ENCODE measurements around the gene CA10. TPM values are rescaled to one million over a fixed set of nuclear protein-coding genes. Genes with fewer than 3 reads are reported as not detected.
A peak's percentile ranks its signal among the peaks of the same experiment; 100 is the strongest.

Gene CA10
- total RNA-seq, 4 donors from 2014 or later: not detected

- TF ChIP-seq CTCF (IDR thresholded peaks at IDR 0.05): no peak
- DNase-seq (ENCODE audit: low spot score) (no peak), ATAC-seq (ENCODE audit: low FRiP score) (no peak)
Measured at GRCh38 chr17:52147431-52147830, 11.1 kb downstream of the CA10 start.

GRCh38 chr17:52145476-52145875 lies 13.0 kb downstream of the CA10 start:
- DNase-seq (ENCODE audit: low spot score) (no peak), ATAC-seq (ENCODE audit: low FRiP score) (no peak)
- no peak for TF ChIP-seq CTCF (IDR thresholded peaks at IDR 0.05)

GRCh38 chr17:52143542-52143941 lies 15.0 kb downstream of the CA10 start:
- ATAC-seq (ENCODE audit: low FRiP score) (no peak), DNase-seq (ENCODE audit: low spot score) (no peak)
- no peak for TF ChIP-seq CTCF (IDR thresholded peaks at IDR 0.05)

GRCh38 chr17:52140601-52141000 lies 17.9 kb downstream of the CA10 start:
- DNase-seq (ENCODE audit: low spot score): no peak
- ATAC-seq (ENCODE audit: low FRiP score): no peak
- no peak for TF ChIP-seq CTCF (IDR thresholded peaks at IDR 0.05)

GRCh38 chr17:52138752-52139151 lies 19.8 kb downstream of the CA10 start:
- no peak for ATAC-seq (ENCODE audit: low FRiP score)

GRCh38 chr17:52138350-52138749 lies 20.2 kb downstream of the CA10 start:
- no peak for TF ChIP-seq CTCF (IDR thresholded peaks at IDR 0.05)
- DNase-seq (ENCODE audit: low spot score) (no peak), ATAC-seq (ENCODE audit: low FRiP score) (no peak)

More at GRCh38 chr17:52138752-52139151, 19.8 kb downstream of the CA10 start:
- DNase-seq (ENCODE audit: low spot score): no peak
- no peak for TF ChIP-seq CTCF (IDR thresholded peaks at IDR 0.05)

GRCh38 chr17:52136166-52136565 lies 22.3 kb downstream of the CA10 start:
- peak; percentile 57 for ATAC-seq (ENCODE audit: low FRiP score)
- no peak for DNase-seq (ENCODE audit: low spot score)
- no peak for TF ChIP-seq CTCF (IDR thresholded peaks at IDR 0.05)
